B cell (primary cell): ENCODE data around the gene MYZAP.

Source experiments
- CTCF ChIP-seq: fragments of 200-600 bp; IDR thresholded peaks from one replicate; pipeline ENCODE4 v1.8.0; 2022; ENCODE audit warnings: antibody characterized with exemption, mild to moderate bottlenecking
- EZH2 ChIP-seq: IDR thresholded peaks from 2 replicates; pipeline ENCODE4 v1.6.1; 2012; ENCODE audit warnings: borderline replicate concordance, low read depth, mild to moderate bottlenecking, moderate library complexity, low read length; ENCODE audit not compliant: insufficient read depth, poor library complexity, severe bottlenecking

- no peak for TF ChIP-seq CTCF
- no peak for TF ChIP-seq EZH2
These were observed 65.9 kb downstream of the MYZAP start for GRCh38 chr15:57657619-57658018.
